GM08714 (cell line): ENCODE data around the gene CUEDC1.
"Not testable (repeated sequence)": the region's sequence is repeated elsewhere in the genome, so short reads cannot be mapped to it uniquely, and the experiment has no call there.

Experiments used
- H3K4me3 ChIP-seq: fragments of 200-500 bp; sonication (Bioruptor generic); 2 replicates; pipeline ENCODE4 v1.5.1; 2014; ENCODE audit warnings: mild to moderate bottlenecking, low read length, inconsistent platforms
- ZNF274 ChIP-seq: IDR thresholded peaks from 2 replicates; pipeline ENCODE4 v1.6.1; 2012; ENCODE audit warnings: mild to moderate bottlenecking, low read depth, low read length

Gene CUEDC1

DNA sequence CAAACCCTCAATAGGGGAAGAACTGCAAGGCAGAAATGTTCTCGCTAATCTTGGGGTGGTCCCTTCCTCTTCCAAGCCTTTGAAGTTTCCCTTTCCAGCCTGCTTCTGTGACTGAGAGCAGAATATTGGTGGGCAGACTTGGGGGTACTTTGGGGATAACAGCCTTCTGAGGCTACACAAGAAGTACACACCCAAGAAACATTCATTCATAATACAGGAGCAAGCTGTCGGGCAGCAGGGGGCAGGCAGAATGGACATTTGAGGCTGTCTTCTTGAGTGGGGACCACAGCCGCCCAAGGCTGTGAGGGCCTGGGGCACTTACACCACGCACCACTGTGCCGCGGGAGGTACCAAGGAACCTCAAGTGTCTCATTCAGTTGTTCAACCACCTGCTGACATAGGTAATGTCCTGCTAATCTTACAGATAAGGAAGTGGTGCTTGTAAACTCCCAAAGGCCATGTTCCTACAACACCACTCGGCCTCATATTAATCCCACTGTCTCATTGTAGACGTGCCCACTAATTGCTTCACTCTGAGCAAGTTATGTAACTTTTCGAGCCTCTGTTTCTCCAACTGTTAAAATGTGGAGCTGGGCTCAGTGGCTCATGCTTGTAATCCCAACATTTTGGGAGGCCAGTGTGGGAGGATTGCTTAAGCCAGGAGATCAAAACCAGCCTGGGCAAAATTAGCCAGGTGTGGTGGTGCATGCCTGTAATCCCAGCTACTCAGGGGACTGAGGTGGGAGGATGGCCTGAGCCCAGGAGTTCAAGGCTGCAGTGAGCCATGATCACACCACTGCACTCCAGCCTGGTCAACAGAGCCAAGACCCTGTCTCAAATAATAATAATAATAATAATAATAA lies 102.9 kb downstream of the CUEDC1 start:
- no peak overlapping the region for H3K4me3 ChIP-seq
- no peak for TF ChIP-seq ZNF274

DNA sequence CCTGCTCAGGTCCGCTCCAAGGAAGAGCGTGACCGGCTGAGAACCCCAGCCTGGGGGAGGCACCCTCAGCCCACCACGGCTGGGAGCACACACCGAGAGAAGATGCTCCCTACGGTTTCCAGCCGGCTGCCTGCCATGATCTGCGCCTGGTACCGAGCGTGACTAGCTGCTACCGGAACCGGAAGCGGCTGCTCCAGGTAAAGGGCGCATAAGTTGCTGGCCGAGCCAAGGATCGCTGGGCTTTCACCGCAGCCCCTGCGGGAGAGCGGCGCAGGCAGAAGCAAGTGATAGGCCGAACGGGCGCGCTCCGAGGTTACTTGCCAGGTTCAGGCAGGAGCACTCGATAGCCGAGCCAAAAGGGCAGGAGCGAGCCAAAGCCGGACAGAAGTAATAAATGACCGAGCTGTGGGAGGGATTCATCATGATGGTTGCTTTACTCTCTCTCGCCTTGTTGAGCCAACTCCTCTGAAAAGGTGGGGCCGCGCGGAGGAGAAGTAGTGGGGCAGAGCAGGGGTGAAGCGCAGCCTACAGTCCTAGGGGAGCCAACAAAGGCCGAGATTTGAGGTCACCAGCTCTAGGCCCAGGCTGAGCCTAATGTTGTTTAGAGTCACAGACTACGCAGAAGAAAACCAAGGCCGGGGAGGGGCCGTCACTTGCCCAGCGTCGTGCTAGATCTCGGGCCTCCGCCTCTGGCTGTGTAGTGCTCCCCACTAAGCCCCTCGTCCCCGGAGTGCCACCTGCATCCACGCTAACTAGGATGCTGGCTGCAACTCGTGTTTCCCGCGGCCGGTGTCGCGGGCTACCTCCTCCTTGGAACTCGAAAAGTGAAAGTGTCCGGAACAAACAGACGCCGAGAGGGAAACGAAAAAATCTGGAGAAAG lies 105.1 kb downstream of the CUEDC1 start, which contains the start of gene MRPS23:
TSS of gene MRPS23 (minus strand) at position 171 of the 881 bp plus-strand sequence. CDS start at position 137, 34 bp downstream.
- peak within 1 kb of the TSS; percentile 94 for H3K4me3 ChIP-seq
- no peak for TF ChIP-seq ZNF274

GRCh38 chr17:57849163-57849873 lies 105.9 kb downstream of the CUEDC1 start:
- no peak for TF ChIP-seq ZNF274
- peak overlapping the region; percentile 94 for H3K4me3 ChIP-seq

GRCh38 chr17:57846056-57846945 lies 108.9 kb downstream of the CUEDC1 start:
- H3K4me3 ChIP-seq, result not testable (repeated sequence)

DNA sequence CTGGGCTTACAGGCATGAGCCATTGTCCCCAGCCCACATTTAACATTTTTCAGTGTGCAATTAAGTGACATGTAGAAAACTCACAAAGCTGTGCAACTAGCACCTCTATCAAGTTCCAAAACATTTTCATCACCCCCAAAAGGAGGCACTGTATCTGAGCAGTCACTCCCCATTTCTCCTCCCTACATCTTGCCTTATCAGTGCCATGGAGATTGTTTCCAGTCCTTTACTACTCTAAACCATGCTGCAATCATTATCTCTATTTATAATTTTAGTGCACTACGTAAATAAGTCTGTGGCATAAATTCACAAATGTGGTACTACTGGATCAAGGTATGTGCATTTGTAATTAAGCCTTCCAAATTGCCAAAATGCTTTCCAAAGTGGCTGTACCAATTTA lies 112.9 kb downstream of the CUEDC1 start:
- no peak overlapping the region for H3K4me3 ChIP-seq
- TF ChIP-seq ZNF274, result no peak

DNA sequence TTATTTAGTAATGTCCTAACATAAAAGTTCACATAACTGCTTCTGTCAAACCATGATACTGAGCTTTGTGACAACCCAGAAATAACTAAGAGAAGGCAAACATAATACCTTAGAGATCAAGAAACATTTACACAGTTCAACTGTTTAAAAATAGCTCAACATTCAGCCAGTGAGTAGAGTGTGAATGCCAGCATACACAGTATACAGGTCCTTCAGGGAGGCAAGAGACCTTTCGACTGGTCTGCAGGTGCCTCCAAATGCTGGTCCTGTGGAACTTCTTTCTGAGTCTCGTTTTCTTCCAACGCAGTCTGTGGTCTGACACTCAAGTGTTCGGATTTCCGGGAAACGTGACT lies 115.7 kb downstream of the CUEDC1 start:
- no peak for TF ChIP-seq ZNF274

GRCh38 chr17:57838857-57839570 lies 116.2 kb downstream of the CUEDC1 start:
- no peak overlapping the region for H3K4me3 ChIP-seq
- no peak for TF ChIP-seq ZNF274

More for the DNA sequence above, 115.7 kb downstream of the CUEDC1 start:
- H3K4me3 ChIP-seq, result no peak overlapping the region

- TF ChIP-seq ZNF274, result no peak
- no peak overlapping the region for H3K4me3 ChIP-seq
These were observed 116.8 kb downstream of the CUEDC1 start for GRCh38 chr17:57838453-57838852.

- H3K4me3 ChIP-seq, result no peak overlapping the region
- no peak for TF ChIP-seq ZNF274
These were observed 119.8 kb downstream of the CUEDC1 start for GRCh38 chr17:57835333-57835900.

DNA sequence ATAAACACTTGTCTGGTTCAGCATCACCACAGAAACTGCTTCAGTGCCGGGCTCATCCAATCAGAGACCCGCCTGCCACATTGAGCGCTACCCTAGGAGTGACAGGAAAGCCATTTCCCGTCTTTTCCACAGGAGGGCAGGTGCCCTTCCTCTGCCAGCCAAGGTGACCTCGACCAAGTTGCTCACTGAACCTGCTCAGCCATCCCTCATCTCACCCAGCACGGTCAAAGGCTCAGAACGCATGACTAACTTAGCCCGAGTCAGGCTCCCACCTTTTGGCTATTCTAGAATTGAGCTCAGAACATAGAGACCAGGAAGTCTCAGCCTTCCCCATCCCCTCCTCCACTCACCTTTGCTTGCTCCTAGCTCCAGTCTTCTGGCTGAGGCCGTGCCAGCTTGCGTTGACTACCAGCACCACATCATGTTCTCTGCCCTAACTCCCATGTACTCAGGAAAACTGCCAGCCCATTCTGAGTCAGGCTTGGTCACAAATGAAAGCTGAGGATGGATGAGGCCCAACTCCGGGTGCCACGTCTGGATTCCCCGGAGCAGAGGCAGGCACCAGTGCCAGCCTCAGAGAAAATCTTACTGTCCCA lies 121.0 kb downstream of the CUEDC1 start:
- H3K4me3 ChIP-seq, result no peak overlapping the region
- TF ChIP-seq ZNF274, result no peak

GRCh38 chr17:57833179-57833939 lies 121.9 kb downstream of the CUEDC1 start:
- TF ChIP-seq ZNF274, result no peak
- H3K4me3 ChIP-seq, result no peak overlapping the region; the same call in 1 of the 2 replicates
